ENCODE measurements around the gene C9orf50.

GRCh38 chr9:129632460-129632859 lies 11.6 kb upstream of the C9orf50 start:
- TF ChIP-seq GATA3 (IDR thresholded peaks at IDR 0.05; ENCODE audit: low read depth, low read length), result no peak
- no peak for TF ChIP-seq GATA2 (IDR thresholded peaks at IDR 0.05; ENCODE audit: low read depth, low read length)
